NCI-H226 (cell line): Measurements from ENCODE around the gene LDLRAD4.

ENCODE experiments used
- DNase-seq: peaks from one replicate; pipeline ENCODE4 v3.0.0-alpha.2; 2015

Gene LDLRAD4

GRCh38 chr18:13232086-13232917 lies 13.7 kb downstream of the LDLRAD4 start:
- no peak for DNase-seq

- no peak for DNase-seq
These were observed 14.6 kb downstream of the LDLRAD4 start for GRCh38 chr18:13232971-13233786.

GRCh38 chr18:13233787-13234783 lies 15.5 kb downstream of the LDLRAD4 start:
- DNase-seq = no peak

DNA sequence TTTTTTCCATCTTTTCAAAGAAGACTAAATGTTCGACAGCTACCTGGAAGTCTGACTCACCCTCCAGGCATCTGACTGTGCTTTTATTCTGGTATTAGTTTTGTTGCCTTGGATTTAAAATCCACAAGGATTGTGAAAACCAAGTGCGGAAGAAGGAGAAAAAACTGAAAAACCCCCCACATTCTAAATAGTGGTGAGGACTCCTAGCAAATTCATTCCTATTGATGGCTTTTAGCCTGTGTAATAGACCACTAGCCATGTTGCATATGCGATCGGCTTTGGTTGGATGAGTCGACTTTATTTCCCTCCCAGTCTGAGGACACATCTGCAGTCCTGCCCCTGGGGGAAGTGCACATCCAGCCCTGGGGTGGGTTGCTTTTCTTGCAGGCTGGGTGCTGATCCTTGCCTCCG lies 16.9 kb downstream of the LDLRAD4 start:
- DNase-seq = peak; percentile 20

GRCh38 chr18:13235981-13236380 lies 17.4 kb downstream of the LDLRAD4 start:
- no peak for DNase-seq

DNA sequence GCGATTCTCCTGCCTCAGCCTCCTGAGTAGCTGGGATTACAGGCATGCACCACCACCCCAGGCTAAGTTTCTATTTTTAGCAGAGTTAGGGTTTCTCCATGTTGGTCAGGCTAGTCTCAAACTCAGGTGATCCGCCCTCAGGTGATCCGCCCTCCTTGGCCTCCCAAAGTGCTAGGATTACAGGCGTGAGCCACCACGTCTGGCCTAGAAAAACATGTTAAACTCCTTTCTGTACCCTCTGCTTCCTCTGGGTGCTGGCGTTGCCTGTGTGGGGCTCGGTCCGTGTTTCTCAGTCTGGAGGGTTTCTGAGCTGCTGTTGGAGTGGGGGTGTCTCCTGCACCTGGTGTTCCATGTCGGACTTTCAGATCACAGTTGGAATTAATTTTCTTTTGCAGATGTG lies 17.9 kb downstream of the LDLRAD4 start:
- DNase-seq = no peak

DNA sequence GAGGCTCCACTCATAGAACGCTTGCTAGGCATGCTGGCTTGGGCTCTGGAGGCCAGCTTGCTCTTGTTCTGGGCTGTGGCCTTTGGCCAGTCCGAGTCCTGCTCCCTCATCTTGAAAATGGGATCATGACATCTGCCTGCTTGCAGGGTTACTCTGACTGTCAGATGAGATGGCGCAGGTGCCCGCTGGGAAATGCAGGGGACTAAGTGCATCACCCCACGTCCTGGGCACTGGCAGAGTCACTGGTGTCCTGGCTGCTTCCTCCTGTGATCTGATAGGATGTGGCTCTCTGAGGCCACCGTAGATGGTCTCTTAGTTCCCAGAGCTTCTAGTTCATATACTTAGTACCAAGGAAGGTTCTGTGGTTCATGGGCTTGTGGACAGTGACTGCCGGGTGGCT lies 18.5 kb downstream of the LDLRAD4 start:
- no peak for DNase-seq

GRCh38 chr18:13237641-13238040 lies 19.1 kb downstream of the LDLRAD4 start:
- no peak for DNase-seq

DNA sequence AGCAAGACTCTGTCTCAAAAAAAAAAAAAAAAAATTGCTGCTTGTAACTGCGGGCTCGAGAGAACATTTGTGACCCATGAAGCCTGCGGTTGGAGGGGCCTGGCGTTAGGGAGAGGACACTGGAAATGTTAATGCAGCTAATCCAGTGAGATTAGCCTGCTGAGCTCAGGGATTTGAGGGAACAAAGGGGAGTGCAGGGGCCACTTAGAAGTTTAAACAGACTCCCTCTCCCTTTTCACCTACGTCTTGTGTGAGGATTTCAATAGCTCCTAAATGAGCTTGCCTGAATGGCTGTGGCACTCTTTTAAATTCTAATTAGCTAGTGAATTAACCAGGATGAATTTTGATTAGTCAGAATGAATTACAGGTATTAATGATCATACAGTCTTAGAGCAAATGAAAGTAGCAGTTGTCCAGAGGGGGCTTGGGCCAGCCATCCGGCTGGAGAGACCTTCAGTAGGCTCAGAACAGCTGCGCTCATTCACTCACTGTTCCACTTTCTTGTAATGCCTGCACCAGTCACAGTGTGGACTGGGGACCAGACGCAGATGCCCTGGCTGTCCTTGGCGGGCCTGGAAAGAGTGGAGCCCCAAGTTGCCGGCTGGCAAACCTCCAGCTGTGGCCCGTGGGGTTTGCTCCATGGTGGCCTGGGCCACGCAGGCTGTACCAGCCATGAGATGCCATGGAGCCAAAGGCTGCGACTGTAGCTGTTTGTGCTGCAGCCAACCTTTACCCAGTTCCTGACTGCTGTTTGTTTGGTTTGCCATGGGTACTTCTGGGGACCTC lies 20.8 kb downstream of the LDLRAD4 start:
- DNase-seq = no peak

- DNase-seq = no peak
These were observed 21.6 kb downstream of the LDLRAD4 start for GRCh38 chr18:13240060-13240725.

DNA sequence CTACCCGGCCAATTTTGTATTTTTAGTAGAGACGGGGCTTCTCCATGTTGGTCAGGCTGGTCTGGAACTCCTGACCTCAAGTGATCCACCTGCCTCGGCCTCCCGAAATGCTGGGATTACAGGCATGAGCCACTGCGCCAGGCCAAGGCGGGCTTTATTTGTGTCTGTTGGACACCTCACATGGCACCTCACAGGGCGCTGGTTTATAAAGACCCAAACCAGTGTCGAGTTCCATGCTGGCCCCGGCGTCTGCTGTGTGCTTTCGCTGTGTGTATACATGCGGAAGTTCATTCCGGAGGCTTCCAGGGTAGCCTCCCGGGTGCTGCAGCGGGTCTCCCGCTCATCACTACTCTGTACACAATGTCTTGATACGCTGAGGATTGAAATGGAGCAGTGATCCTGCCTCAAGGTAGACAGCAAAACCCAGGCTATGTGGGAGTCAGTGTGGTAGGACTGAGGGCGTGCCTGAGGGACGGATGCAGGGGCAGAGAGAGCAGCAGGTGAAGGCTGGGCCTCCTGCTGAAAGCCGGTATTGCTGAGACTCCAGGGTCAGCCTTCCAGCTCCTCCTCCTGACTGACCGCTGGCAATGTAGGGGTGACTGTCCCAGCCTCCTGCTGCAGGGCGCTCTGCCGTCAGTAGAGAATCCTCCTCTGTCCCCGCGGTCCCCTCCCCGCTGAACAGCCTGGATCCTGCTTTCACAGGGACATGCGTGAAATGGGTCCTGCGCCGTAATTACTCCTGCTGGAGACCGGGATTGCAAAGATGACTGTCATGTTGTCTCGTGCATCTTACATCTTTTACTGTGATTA lies 22.7 kb downstream of the LDLRAD4 start:
- no peak for DNase-seq

DNA sequence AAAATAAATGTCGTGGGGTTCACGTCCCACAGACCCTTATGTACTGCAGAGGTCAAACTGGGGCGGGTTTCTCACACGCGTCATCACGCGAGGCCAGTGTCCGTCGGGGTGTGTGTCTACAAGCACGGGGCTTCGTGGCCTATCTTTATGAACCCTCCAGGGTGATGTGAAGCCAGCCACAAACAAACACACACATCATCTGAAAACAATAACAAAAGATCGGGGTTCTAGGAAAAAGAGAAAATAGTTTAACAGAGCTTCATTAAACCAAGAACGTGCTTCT lies 23.3 kb downstream of the LDLRAD4 start:
- no peak for DNase-seq

DNA sequence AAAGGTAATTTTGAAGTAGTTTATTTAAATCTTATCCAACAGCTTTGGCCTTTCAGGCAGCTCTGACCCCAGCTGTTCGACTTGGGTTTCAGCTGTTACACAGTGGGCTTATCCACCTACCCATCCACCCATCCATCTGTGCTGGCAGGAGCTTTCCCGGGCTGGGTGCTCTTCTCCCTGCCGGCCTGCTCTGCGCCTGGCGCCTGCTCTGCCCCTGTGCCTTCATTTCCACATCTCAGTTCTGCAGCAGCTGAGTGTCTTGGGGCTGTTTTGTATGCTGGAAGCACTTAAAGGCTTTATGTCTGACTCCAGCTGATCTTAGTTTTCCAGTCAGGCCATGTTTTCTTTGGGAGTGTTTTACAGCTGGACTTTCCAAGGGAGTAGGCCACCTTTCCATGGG lies 24.2 kb downstream of the LDLRAD4 start:
- DNase-seq = no peak

DNA sequence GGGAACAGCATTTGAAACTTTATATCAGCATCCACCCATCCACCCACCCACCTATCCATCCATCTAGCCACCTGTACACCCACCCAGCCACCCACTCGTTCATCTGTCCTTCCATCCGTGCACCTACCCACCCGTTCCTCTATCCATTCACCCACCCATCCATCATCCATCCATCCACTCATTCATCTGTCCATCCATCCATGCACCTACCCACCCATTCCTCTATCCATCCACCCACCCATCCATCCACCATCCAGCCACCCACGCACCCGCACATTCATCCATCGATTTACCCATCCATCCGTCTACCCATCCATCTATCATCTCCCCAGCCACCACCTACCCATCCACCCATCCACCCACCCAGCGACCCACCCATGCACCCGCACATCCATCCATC lies 24.8 kb downstream of the LDLRAD4 start:
- DNase-seq = no peak

DNA sequence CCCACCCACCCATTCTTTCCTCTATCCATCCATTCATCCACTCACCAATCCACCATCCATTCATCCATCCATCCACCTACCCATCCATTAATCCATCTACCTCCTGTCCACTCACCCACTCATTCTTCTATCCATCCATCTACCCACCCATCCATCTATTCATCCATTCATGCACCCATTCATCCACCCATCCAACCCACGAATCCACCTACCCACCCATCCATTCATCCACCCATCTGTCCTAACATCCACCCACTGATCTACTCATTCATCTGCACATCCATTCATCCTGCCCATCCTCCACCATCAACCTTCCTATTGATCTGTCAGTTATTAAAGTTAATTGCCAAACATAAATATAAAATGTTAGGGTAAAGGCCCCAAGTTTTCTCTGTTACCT lies 25.6 kb downstream of the LDLRAD4 start:
- DNase-seq = no peak

GRCh38 chr18:13245481-13246000 lies 27.0 kb downstream of the LDLRAD4 start:
- no peak for DNase-seq

DNA sequence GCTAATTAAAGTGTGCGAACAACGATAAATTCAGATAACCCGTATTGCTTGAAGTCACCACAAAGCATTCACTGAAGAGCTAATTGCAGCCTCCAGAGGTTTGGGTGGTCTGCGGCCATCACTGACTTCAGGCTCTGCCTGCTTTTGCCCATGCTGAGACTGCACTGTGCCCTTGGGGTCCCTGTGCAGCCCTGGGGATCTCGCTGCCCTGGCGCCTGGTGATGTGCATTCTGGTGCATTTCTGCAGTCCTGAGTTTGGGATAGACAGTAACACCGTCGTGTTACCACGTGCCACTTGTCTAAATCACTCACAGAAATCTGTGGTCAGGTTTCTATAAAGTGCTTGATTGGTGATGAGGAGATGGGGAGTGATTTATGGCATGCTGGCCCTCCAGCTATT lies 27.6 kb downstream of the LDLRAD4 start:
- DNase-seq = no peak

DNA sequence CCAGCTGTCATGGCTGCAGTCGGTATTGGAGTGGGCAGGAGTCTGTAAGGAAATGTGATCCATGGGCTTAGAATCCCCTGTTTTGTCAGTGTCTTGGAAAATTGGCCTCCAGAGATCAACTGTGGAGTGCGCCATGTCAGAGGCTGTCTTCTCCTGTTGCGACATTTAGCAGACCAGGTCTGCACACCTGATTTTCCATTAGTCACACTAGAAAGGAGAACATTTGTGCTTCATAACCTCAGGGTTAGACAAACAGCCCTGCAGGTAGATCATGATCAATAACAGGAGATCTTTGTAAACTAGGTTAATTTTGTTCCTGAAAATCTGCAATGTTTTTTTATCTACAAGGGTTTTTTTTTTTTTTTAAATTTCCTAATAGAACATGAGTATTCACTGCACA lies 28.0 kb downstream of the LDLRAD4 start:
- no peak for DNase-seq

DNA sequence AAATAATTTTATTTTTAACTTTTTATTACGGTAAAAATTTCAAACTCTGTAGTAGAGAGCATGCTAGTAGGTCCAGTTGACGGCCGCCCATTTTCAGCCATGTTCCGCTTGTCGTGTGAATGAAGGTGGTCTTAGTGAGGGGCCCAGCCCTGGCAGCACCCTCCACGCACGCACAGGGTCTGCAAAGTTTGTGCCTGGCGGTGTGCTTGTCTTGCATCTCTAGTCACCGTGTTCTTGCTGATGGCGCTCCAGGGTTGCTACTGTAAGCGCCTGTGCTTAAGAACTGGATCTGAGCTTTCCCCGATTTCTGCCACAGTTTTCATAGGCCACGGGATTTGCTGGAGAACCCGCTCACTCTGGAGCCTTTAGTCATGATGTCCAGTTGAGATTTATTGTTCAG lies 28.9 kb downstream of the LDLRAD4 start:
- DNase-seq = no peak

GRCh38 chr18:13252686-13253410 lies 34.3 kb downstream of the LDLRAD4 start:
- DNase-seq = no peak
